ENCODE data around the gene TRDN.

TRDN gene, protein sequence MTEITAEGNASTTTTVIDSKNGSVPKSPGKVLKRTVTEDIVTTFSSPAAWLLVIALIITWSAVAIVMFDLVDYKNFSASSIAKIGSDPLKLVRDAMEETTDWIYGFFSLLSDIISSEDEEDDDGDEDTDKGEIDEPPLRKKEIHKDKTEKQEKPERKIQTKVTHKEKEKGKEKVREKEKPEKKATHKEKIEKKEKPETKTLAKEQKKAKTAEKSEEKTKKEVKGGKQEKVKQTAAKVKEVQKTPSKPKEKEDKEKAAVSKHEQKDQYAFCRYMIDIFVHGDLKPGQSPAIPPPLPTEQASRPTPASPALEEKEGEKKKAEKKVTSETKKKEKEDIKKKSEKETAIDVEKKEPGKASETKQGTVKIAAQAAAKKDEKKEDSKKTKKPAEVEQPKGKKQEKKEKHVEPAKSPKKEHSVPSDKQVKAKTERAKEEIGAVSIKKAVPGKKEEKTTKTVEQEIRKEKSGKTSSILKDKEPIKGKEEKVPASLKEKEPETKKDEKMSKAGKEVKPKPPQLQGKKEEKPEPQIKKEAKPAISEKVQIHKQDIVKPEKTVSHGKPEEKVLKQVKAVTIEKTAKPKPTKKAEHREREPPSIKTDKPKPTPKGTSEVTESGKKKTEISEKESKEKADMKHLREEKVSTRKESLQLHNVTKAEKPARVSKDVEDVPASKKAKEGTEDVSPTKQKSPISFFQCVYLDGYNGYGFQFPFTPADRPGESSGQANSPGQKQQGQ

DNA sequence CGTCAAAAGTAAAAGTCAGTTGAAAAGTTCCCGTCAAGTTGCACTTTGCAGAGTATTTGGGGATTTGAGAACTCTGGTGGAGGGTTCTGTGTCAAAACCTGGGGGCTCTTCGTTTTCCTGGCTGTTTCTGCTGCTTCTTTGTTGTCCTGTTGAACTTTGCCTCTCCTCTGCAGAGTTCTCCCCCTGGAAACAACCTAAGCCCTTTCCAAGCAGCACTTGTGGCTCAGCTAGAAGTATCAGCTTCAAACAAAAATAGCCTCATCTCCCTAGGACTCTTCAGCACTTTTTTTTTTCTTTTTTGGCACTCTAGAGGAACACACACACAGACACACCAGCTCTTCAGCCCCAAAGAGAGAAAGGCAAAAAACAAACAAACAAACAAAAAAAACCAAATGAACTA lies at the start of gene TRDN:
Gene TRDN (minus strand): TSS at position 169 of the 400 bp plus-strand sequence. CDS start 175 bp downstream, outside the sequence.
- DNase-seq (ENCODE audit: low read depth in 2 of 2), result no peak

DNA sequence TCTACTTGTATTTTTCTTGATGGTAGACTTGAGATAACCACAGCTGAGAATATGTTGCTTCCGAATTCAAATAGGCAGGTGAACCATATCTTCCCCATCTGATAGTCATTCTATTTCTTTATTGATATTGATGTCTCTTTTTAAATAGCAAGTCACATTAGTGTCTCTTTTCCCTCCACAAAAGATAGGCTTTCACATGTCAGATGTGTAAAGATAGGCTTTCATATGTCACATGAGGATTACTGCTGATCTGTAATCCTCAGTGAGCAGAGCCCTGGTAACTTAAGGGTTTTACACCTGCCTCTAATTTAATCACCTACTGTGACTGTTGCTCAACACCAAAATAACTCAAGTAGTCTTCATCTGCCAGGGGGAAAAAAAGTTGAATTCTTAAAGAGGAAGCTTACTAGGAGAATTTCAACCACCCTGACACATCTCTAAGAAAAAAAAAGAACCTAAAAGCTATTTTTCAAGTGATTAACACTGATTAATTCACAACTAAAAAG lies 45.3 kb upstream of the TRDN start:
- no peak for DNase-seq (ENCODE audit: low read depth in 2 of 2)

GRCh38 chr6:123677897-123678296 lies 41.1 kb upstream of the TRDN start:
- DNase-seq (ENCODE audit: low read depth in 2 of 2), result no peak

GRCh38 chr6:123676793-123677192 lies 40.0 kb upstream of the TRDN start:
- DNase-seq (ENCODE audit: low read depth in 2 of 2), result no peak

GRCh38 chr6:123668965-123669591 lies 32.3 kb upstream of the TRDN start:
- DNase-seq (ENCODE audit: low read depth in 2 of 2), result no peak

DNA sequence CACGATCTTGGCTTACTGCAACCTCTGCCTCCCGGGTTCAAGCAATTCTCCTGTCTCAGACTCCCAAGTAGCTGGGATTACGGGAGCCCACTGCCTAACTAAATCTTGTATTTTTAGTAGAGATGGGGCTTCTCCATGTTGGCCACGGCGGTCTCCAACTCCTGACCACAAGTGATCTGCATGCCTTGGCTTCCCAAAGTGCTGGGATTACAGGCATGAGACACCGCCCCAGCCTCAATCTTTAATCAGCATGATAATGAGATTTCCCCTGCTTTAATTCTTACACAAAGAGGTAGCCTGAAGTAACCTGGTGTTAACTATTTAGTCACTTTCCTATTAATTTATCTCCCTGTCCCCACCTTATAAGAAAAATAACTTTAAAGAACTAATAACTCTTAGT lies 31.3 kb upstream of the TRDN start:
- DNase-seq (ENCODE audit: low read depth in 2 of 2), result no peak

GRCh38 chr6:123663436-123663835 lies 26.7 kb upstream of the TRDN start:
- DNase-seq (ENCODE audit: low read depth in 2 of 2), result no peak

GRCh38 chr6:123662757-123663156 lies 26.0 kb upstream of the TRDN start:
- DNase-seq (ENCODE audit: low read depth in 2 of 2), result no peak

DNA sequence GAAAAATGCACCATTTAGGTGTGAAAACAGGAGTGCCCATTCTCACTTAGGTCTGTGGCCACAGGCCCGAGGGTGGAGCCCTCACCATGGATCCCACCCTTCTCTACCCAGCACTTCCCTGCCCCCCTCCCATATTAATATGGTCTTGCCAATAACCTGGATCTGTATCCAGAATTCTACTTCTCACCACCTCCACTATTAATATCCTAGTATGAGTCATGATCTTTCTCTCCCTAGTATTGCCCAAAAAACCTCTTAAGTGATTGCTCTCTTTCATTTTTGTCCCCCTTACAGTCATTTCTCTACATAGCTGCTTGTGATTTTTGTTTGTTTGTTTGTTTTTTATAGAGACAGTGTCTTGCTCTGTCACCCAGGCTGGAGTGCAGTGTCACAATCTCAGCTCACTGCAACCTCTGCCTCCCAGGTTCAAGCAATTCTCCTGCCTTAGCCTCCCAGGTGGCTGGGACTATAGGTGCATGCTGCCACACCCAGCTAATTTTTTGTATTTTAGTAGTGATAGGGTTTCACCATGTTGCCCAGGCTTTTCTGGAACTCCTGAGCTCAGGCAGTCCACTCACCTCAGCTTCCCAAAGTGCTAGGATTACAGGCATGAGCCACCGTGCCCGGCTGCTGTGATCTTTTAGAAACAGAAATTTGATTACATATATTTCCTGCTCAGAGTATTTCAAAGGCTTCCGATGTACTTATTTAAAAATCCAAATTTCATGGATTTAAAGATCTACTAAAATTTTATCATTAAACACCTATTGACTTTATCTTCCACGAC lies 24.5 kb upstream of the TRDN start:
- no peak for DNase-seq (ENCODE audit: low read depth in 2 of 2)

DNA sequence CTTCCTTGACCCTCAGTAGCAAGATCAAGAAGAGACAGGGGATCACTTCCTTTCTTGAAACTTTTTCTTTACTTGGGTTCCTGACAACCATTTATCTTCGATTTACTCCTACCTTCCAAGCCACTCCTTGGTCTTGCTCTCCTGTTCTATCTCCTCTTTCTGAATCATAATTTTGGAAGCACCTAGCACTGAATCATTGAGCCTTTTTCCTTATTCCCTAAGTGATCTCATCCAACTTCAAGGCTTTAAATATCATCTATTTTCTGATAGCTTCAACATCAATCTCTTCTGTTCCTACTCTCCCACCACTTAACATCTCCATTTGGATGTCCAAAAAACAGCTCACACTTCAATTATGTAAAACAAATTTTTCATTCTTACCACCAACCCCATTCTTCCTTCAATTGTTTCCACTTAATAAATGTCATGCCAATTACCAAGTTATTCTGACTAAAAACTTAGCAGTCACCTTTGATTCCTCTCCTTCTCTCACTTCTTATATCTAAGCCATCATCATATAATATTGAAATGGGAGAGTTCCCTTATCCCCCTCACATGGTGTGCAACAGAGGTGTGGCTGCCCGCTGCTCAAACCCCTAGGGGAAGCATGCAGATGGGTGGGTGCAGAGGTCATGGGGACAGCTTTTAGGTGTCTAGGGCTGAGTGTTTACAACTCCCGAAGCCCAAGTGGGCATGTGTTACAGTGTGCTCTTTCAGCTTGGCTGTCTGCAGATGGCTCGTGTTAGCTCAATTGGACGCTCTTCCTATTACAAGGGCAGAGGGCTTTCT lies 23.4 kb upstream of the TRDN start:
- DNase-seq (ENCODE audit: low read depth in 2 of 2), result no peak

DNA sequence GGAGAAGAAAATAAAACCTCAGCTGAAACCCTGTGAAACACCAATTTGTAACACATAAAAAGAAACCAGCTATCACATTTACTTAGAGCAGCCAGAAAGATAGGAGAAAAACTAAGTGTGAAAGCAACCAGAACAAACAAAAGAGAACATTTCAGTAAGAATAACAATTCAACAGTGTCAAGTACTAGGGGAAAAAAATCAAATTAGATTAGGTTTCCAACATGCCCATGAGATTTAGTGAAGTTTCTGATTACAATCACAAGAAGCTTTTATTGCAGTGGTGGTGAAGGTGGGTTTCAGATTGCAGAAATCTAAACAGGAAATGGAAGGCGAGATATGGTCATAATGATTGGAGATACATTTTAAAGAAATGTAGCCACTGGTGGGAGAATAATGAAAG lies 22.1 kb upstream of the TRDN start:
- DNase-seq (ENCODE audit: low read depth in 2 of 2), result no peak

GRCh38 chr6:123655521-123656306 lies 19.0 kb upstream of the TRDN start:
- no peak for DNase-seq (ENCODE audit: low read depth in 2 of 2)

- no peak for DNase-seq (ENCODE audit: low read depth in 2 of 2)
These were observed 12.0 kb upstream of the TRDN start for GRCh38 chr6:123648723-123649122.

GRCh38 chr6:123648020-123648580 lies 11.3 kb upstream of the TRDN start:
- no peak for DNase-seq (ENCODE audit: low read depth in 2 of 2)

DNA sequence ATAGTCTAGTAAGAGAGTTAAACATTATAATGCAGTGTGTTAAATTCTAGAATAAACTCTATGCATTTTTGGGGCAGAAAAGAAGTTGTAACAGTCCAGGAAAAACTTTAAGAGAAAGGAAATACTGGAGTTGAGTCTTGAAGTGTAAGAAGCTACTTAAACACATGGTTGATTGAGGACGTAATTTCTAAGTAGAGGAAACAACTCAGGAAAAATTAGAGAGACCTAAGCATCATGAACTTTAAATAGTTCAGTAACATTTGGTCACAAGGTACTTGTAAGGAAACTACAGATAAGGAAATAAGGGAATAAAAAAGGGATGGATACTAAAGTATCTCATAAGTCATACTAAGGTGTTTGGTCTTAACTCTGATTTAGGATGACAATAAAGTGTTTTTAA lies 4.7 kb upstream of the TRDN start:
- DNase-seq (ENCODE audit: low read depth in 2 of 2), result no peak

DNA sequence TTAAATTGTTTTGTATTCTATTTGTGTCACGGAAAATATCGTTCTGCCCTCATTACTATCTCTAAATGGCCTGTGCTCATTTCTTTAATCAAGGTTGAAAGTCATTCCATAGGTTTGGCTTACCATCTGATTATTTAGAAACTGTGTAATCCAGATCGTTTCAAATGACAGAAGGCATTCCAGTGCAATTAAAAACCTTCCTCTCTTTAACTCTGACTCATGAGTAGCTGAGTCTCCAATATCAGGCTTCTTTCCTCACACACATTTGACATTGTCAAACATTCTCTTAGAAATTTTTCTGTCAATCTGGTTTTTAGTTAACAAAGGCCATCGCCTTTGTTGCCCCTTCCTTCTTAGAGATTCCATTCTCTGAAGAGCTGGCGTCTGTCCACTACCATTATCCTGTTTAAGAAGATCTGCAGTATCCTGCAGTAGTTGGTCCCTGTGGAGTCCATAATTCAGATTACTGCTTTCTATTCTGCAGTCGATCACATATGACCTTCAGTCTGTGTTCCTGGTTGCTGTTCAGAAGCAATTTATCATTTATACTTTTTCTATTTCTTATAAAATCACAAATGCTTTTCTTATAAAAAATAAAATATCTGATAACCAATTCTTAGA lies 3.9 kb upstream of the TRDN start:
- no peak for DNase-seq (ENCODE audit: low read depth in 2 of 2)

DNA sequence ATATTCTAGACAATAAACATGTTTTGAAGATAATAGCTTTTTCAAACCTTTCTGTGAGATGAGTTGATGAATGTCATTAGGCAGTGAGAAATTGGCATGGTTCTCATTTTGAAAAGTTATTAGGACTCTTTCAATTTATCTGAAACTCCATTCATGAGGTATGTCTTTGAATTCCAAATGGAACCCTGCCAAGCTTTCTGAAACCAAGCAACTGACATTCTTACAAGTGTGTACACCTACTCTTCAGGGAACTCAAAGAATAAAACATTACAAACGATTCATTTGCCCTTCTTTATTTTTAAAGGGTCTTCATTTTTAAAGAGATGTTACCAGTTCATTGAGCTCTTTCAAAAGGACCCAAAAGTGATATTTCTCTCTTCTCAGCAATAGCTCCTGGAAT lies 2.1 kb upstream of the TRDN start:
- DNase-seq (ENCODE audit: low read depth in 2 of 2), result no peak

DNA sequence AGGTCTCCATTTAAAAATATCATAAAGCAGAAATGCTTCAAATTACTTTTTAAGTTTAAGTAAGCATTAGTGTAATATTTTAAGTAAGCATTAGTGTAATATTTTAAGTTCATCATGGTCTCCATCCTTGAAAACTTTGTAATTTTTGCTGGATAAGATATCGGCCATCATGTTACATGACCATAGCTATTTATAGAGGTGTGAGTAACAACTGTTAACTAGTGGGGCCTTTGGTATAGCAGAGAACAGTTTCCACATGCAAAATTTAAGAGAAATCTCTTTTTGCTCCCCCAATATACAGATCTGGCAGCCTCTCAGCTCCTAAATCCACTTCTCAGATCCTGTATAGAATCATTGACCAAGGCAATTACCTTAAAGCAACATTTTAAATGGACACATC lies 468 bp downstream of the TRDN start:
- DNase-seq (ENCODE audit: low read depth in 2 of 2), result no peak

- no peak for DNase-seq (ENCODE audit: low read depth in 2 of 2)
These were observed 1.2 kb downstream of the TRDN start for GRCh38 chr6:123635567-123635966.
